ENCODE results near the gene AKNAD1. TPM values are rescaled to one million over a fixed set of nuclear protein-coding genes. Genes with fewer than 3 reads are reported as not detected.

AKNAD1 gene
- total RNA-seq, 1 experiment from 2014 or later = 0.07 TPM

- TF ChIP-seq EZH2 (IDR thresholded peaks at IDR 0.05; ENCODE audit: low read length, unreplicated experiment) = no peak
- no peak for TF ChIP-seq CTCF (conservative IDR thresholded peaks at IDR 0.05; ENCODE audit: low read depth, low read length)
- no peak overlapping the region for H3K4me2 ChIP-seq (ENCODE audit: low read length)
- H3K9me2 ChIP-seq (replicated peaks; ENCODE audit: low read length) = no peaks in the 10 kb centered on the region
- no peaks in the 10 kb centered on the region for H3F3A ChIP-seq (ENCODE audit: low read length, unreplicated experiment)
- no peak overlapping the region for H2AFZ ChIP-seq (ENCODE audit: low read length)
- no TSS peak for BruUV-seq (replicated peaks)
- no peaks in the 10 kb centered on the region for H4K20me1 ChIP-seq (ENCODE audit: low read length)
- intact Hi-C loops (cut with micrococcal nuclease) = no loop called here
- peaks cover 28% of the 10 kb centered on the region; the same call in 1 of the 2 replicates for H3K36me3 ChIP-seq (ENCODE audit: low read depth, low read length)
- POLR2A ChIA-PET (ENCODE audit: unreplicated experiment) = interaction anchor here (0.7 kb wide), 1 partner anchor 38 kb away, joined by 8 read pairs; no protein-coding TSS in a partner anchor
- H3K9ac ChIP-seq (ENCODE audit: low read length) = no peak overlapping the region
- no peak overlapping the region for H3K4me3 ChIP-seq (ENCODE audit: low read length)
- no peaks in the 10 kb centered on the region for H3K27me3 ChIP-seq (ENCODE audit: low read length)
- H3K79me2 ChIP-seq (ENCODE audit: low read length) = no peaks in the 10 kb centered on the region
- no peaks in the 10 kb centered on the region for H3K4me1 ChIP-seq (ENCODE audit: insufficient read depth, low read length)
- no peaks in the 10 kb centered on the region for H3K9me3 ChIP-seq (ENCODE audit: low read length)
- H3K27ac ChIP-seq (ENCODE audit: low read length) = no peak overlapping the region
- ATAC-seq (no peak; the same call in 1 of the 2 replicates), DNase-seq (no peak)
- CTCF ChIA-PET = no interaction called here
Observed at GRCh38 chr1:108799001-108799400, 57.9 kb downstream of the AKNAD1 start.

GRCh38 chr1:108792420-108792819, 64.5 kb downstream of the AKNAD1 start:
- Histone ChIP-seq H2AFZ (ENCODE audit: low read length) (no peak overlapping the region), H3F3A (ENCODE audit: low read length, unreplicated experiment) (no peaks in the 10 kb centered on the region), H4K20me1 (ENCODE audit: low read length) (no peaks in the 10 kb centered on the region), H3K4me2 (ENCODE audit: low read length) (no peak overlapping the region), H3K4me1 (ENCODE audit: insufficient read depth, low read length) (no peaks in the 10 kb centered on the region), H3K27me3 (ENCODE audit: low read length) (no peaks in the 10 kb centered on the region), H3K27ac (ENCODE audit: low read length) (no peak overlapping the region), H3K36me3 (ENCODE audit: low read depth, low read length) (peaks cover 29% of the 10 kb centered on the region), H3K4me3 (ENCODE audit: low read length) (no peak overlapping the region), H3K9ac (ENCODE audit: low read length) (no peak overlapping the region), H3K9me3 (ENCODE audit: low read length) (0 out of 2 replicates have a peak, but pooled peaks cover 5% of the 10 kb centered on the region), H3K9me2 (replicated peaks; ENCODE audit: low read length) (no peaks in the 10 kb centered on the region), H3K79me2 (ENCODE audit: low read length) (no peaks in the 10 kb centered on the region)
- ATAC-seq (no peak), DNase-seq (no peak)
- ChIA-PET CTCF (no interaction called here), POLR2A (ENCODE audit: unreplicated experiment) (no interaction called here)
- TF ChIP-seq EZH2phosphoT487 (IDR thresholded peaks at IDR 0.05; ENCODE audit: borderline replicate concordance, low read length) (no peak), CTCF (conservative IDR thresholded peaks at IDR 0.05; ENCODE audit: low read depth, low read length) (no peak), EZH2 (IDR thresholded peaks at IDR 0.05; ENCODE audit: low read length, unreplicated experiment) (no peak)
- intact Hi-C loops (cut with micrococcal nuclease) = no loop called here
- no TSS peak for BruUV-seq (replicated peaks)

- H3K4me2 ChIP-seq (ENCODE audit: low read length) = no peak overlapping the region
- H3K27me3 ChIP-seq (ENCODE audit: low read length) = no peaks in the 10 kb centered on the region
- ATAC-seq (no peak), DNase-seq (no peak)
- no peaks in the 10 kb centered on the region for H3F3A ChIP-seq (ENCODE audit: low read length, unreplicated experiment)
- no peak overlapping the region for H2AFZ ChIP-seq (ENCODE audit: low read length)
- TF ChIP-seq CTCF (conservative IDR thresholded peaks at IDR 0.05; ENCODE audit: low read depth, low read length) (no peak), EZH2 (IDR thresholded peaks at IDR 0.05; ENCODE audit: low read length, unreplicated experiment) (no peak), EZH2phosphoT487 (IDR thresholded peaks at IDR 0.05; ENCODE audit: borderline replicate concordance, low read length) (no peak)
- H3K4me1 ChIP-seq (ENCODE audit: insufficient read depth, low read length) = no peaks in the 10 kb centered on the region
- no peaks in the 10 kb centered on the region for H3K9me2 ChIP-seq (replicated peaks; ENCODE audit: low read length)
- H3K27ac ChIP-seq (ENCODE audit: low read length) = no peak overlapping the region
- H3K9me3 ChIP-seq (ENCODE audit: low read length) = 0 out of 2 replicates have a peak, but pooled peaks cover 5% of the 10 kb centered on the region
- intact Hi-C loops (cut with micrococcal nuclease) = no loop called here
- peaks cover 28% of the 10 kb centered on the region for H3K36me3 ChIP-seq (ENCODE audit: low read depth, low read length)
- CTCF ChIA-PET = no interaction called here
- no peaks in the 10 kb centered on the region for H3K79me2 ChIP-seq (ENCODE audit: low read length)
- no peak overlapping the region for H3K9ac ChIP-seq (ENCODE audit: low read length)
- POLR2A ChIA-PET (ENCODE audit: unreplicated experiment) = no interaction called here
- BruUV-seq (replicated peaks) = no TSS peak
- no peak overlapping the region for H3K4me3 ChIP-seq (ENCODE audit: low read length)
- H4K20me1 ChIP-seq (ENCODE audit: low read length) = no peaks in the 10 kb centered on the region
Observed at GRCh38 chr1:108791790-108792189, 65.1 kb downstream of the AKNAD1 start.

Measured in PC-3 (cell line).